ENCODE data around the gene PRDM16. TPM values are rescaled to one million over a fixed set of nuclear protein-coding genes. Genes with fewer than 3 reads are reported as not detected.

Gene PRDM16
- total RNA-seq, 1 experiment from 2014 or later, result 6.1 TPM

GRCh38 chr1:3249631-3250501 is 180.9 kb downstream of the PRDM16 start:
- H3K4me2 ChIP-seq (ENCODE audit: low read length), result no peak overlapping the region
- no peaks in the 10 kb centered on the region for H4K20me1 ChIP-seq (ENCODE audit: insufficient read depth)
- no peaks in the 10 kb centered on the region for H3K9me2 ChIP-seq (ENCODE audit: insufficient read depth)
- no peak overlapping the region for H3K4me3 ChIP-seq (replicated peaks in 1 of 2; ENCODE audit: low read depth in 1 of 2, low read length in 2 of 2)
- intact Hi-C loops (cut with micrococcal nuclease), result no loop called here
- no peak overlapping the region for H2AFZ ChIP-seq (ENCODE audit: low read depth, low read length, poor library complexity, severe bottlenecking)
- ChIA-PET CTCF (no interaction called here), RAD21 (ENCODE audit: low non-redundant PET in 1 of 2, low total read pairs in 2 of 2, uncharacterized antibody in 2 of 2, unreplicated experiment in 2 of 2) (no interaction called here), POLR2A (no interaction called here)
- no peak for TF ChIP-seq ZFX (IDR thresholded peaks at IDR 0.05)
- TF ChIP-seq POLR2AphosphoS5 (IDR thresholded peaks at IDR 0.05; ENCODE audit: low read depth, low read length), result no peak
- no peaks in the 10 kb centered on the region for H3K79me2 ChIP-seq (ENCODE audit: insufficient read depth, low read length)
- peaks cover 3 to 6% of the 10 kb centered on the region in 2 experiments; a peak in 1 of 4 replicates for H3K4me1 ChIP-seq (ENCODE audit: control insufficient read depth in 1 of 2, insufficient read depth in 2 of 2, low read length in 2 of 2)
- BruUV-seq (replicated peaks), result no TSS peak
- H3K27ac ChIP-seq (ENCODE audit: low read depth, low read length), result no peak overlapping the region
- no peaks in the 10 kb centered on the region for H3K36me3 ChIP-seq (ENCODE audit: control insufficient read depth in 1 of 2, insufficient read depth in 2 of 2, low read length in 2 of 2)
- ATAC-seq (no peak), DNase-seq (ENCODE audit: low read depth, low spot score) (no peak)
- H3K9ac ChIP-seq (ENCODE audit: low read length), result no peak overlapping the region
- H3K9me3 ChIP-seq (ENCODE audit: control insufficient read depth in 1 of 2, insufficient read depth in 1 of 2, low read depth in 1 of 2, low read length in 2 of 2), result no peaks in the 10 kb centered on the region
- no peaks in the 10 kb centered on the region for H3K27me3 ChIP-seq (ENCODE audit: insufficient read depth, low read length)

GRCh38 chr1:3250624-3251023 is 181.6 kb downstream of the PRDM16 start:
- Histone ChIP-seq H3K4me3 (replicated peaks in 1 of 2; ENCODE audit: low read depth in 1 of 2, low read length in 2 of 2) (no peak overlapping the region), H4K20me1 (ENCODE audit: insufficient read depth) (no peaks in the 10 kb centered on the region), H3K4me2 (ENCODE audit: low read length) (no peak overlapping the region), H3K36me3 (ENCODE audit: control insufficient read depth in 1 of 2, insufficient read depth in 2 of 2, low read length in 2 of 2) (no peaks in the 10 kb centered on the region), H3K27ac (ENCODE audit: low read depth, low read length) (no peak overlapping the region), H3K79me2 (ENCODE audit: insufficient read depth, low read length) (no peaks in the 10 kb centered on the region), H3K27me3 (ENCODE audit: insufficient read depth, low read length) (no peaks in the 10 kb centered on the region), H3K4me1 (ENCODE audit: control insufficient read depth in 1 of 2, insufficient read depth in 2 of 2, low read length in 2 of 2) (no peaks in the 10 kb centered on the region), H2AFZ (ENCODE audit: low read depth, low read length, poor library complexity, severe bottlenecking) (no peak overlapping the region), H3K9me3 (ENCODE audit: control insufficient read depth in 1 of 2, insufficient read depth in 1 of 2, low read depth in 1 of 2, low read length in 2 of 2) (no peaks in the 10 kb centered on the region), H3K9ac (ENCODE audit: low read length) (no peak overlapping the region), H3K9me2 (ENCODE audit: insufficient read depth) (no peaks in the 10 kb centered on the region)
- ATAC-seq (no peak), DNase-seq (ENCODE audit: low read depth, low spot score) (no peak)
- BruUV-seq (replicated peaks), result no TSS peak
- RAD21 ChIA-PET (ENCODE audit: low non-redundant PET in 1 of 2, low total read pairs in 2 of 2, uncharacterized antibody in 2 of 2, unreplicated experiment in 2 of 2), result no interaction called here
- intact Hi-C loops (cut with micrococcal nuclease), result no loop called here
- TF ChIP-seq SP1 (IDR thresholded peaks at IDR 0.05; ENCODE audit: low read depth) (no peak), YY1 (IDR thresholded peaks at IDR 0.05; ENCODE audit: extremely low read depth, insufficient replicate concordance, low read depth, low read length) (no peak), ELF1 (IDR thresholded peaks at IDR 0.05; ENCODE audit: borderline replicate concordance, low read depth) (no peak), EZH2 (IDR thresholded peaks at IDR 0.05) (no peak), FOSL1 (IDR thresholded peaks at IDR 0.05; ENCODE audit: low read depth) (no peak), EZH2phosphoT487 (IDR thresholded peaks at IDR 0.05; ENCODE audit: borderline replicate concordance) (no peak)
- TF ChIP-seq, protein P1, sequence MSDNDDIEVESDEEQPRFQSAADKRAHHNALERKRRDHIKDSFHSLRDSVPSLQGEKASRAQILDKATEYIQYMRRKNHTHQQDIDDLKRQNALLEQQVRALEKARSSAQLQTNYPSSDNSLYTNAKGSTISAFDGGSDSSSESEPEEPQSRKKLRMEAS (IDR thresholded peaks at IDR 0.05), result no peak
- CTCF ChIA-PET, result no interaction called here
- POLR2A ChIA-PET, result no interaction called here
